Ishikawa (cell line): ENCODE data around the gene KCNG2.

ENCODE experiments used
- EGR1 ChIP-seq: IDR thresholded peaks from 2 replicates; pipeline ENCODE4 v1.6.1; 2012
- NFIC ChIP-seq: IDR thresholded peaks from 2 replicates; pipeline ENCODE4 v1.6.1; 2012
- RAD21 ChIP-seq: IDR thresholded peaks from 2 replicates; pipeline ENCODE4 v1.6.1; 2012; ENCODE audit warnings: low read depth
- TAF1 ChIP-seq: IDR thresholded peaks from 2 replicates; pipeline ENCODE4 v1.6.1; 2012; ENCODE audit warnings: low read depth, mild to moderate bottlenecking
- TEAD4 ChIP-seq: IDR thresholded peaks from 2 replicates; pipeline ENCODE4 v1.6.1; 2012
- YY1 ChIP-seq: IDR thresholded peaks from 2 replicates; pipeline ENCODE4 v1.6.1; 2012; ENCODE audit warnings: low read depth
- TF ChIP-seq, protein P1 (sequence below): IDR thresholded peaks from 2 replicates; pipeline ENCODE4 v1.6.1; 2012
- TF ChIP-seq, protein P2 (sequence below): IDR thresholded peaks from 2 replicates; pipeline ENCODE4 v1.6.1; 2012; ENCODE audit warnings: low read depth, mild to moderate bottlenecking

DNA sequence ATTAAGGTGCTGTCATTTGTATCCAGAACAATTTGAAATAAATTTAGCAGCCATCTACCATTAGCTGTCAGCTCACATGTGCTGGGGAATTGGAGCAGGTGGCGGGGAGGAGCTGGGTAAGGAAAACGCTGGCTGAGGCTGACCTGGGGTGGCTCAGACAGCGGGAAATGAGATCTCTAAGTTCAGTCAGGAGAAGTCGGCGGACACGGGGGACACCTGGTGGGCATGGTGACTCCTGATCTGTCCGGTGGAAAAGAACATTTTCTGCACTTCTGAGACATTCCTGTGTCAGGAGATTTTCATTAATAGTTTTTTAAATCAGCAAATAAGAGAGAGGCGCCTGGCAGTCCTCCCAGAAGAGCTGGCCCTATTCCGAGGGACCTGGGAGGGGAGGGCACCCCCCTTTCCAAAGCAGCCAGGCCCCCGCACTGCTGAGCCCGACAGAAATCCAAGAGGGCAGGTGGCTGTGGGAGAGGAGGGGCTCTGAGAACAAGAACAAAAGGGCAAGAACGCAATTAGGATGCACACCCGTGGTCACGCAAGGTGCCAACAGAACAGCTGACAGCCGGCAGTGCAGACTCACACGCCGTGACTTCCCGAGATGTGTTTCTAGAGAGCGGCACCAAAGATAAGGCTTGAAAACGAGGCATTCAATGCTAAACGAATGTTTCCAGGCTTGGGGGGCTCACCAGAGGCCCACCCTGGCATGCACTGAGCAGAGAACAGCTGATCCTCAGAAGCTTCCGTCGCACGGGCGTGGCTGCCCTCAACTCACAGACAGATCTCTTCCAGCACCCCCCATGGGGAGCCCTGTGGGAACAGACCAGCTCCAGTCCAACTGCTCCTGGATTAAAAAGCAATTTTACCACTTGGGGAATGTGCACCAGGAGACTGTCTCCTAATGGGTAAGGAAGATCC, 127.3 kb downstream of the KCNG2 start:
- no peak for TF ChIP-seq RAD21
- TF ChIP-seq, protein P1, sequence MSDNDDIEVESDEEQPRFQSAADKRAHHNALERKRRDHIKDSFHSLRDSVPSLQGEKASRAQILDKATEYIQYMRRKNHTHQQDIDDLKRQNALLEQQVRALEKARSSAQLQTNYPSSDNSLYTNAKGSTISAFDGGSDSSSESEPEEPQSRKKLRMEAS: no peak
- no peak for TF ChIP-seq EGR1
- TF ChIP-seq, protein P2, sequence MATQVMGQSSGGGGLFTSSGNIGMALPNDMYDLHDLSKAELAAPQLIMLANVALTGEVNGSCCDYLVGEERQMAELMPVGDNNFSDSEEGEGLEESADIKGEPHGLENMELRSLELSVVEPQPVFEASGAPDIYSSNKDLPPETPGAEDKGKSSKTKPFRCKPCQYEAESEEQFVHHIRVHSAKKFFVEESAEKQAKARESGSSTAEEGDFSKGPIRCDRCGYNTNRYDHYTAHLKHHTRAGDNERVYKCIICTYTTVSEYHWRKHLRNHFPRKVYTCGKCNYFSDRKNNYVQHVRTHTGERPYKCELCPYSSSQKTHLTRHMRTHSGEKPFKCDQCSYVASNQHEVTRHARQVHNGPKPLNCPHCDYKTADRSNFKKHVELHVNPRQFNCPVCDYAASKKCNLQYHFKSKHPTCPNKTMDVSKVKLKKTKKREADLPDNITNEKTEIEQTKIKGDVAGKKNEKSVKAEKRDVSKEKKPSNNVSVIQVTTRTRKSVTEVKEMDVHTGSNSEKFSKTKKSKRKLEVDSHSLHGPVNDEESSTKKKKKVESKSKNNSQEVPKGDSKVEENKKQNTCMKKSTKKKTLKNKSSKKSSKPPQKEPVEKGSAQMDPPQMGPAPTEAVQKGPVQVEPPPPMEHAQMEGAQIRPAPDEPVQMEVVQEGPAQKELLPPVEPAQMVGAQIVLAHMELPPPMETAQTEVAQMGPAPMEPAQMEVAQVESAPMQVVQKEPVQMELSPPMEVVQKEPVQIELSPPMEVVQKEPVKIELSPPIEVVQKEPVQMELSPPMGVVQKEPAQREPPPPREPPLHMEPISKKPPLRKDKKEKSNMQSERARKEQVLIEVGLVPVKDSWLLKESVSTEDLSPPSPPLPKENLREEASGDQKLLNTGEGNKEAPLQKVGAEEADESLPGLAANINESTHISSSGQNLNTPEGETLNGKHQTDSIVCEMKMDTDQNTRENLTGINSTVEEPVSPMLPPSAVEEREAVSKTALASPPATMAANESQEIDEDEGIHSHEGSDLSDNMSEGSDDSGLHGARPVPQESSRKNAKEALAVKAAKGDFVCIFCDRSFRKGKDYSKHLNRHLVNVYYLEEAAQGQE: no peak
- TF ChIP-seq TAF1: no peak
- no peak for TF ChIP-seq YY1
- TF ChIP-seq NFIC: no peak
- TF ChIP-seq TEAD4: no peak
